Activated T-cell treated with anti-CD3 and anti-CD28 coated beads, Interleukin-2, amount 50 U/mL, for 48 hours (primary cell): Measurements from ENCODE around the gene GRIFIN.
A peak's percentile ranks its signal among the peaks of the same experiment; 100 is the strongest.

Source experiments
- DNase-seq, 2 experiments: peaks; one replicate each; pipeline ENCODE4 v3.0.0-alpha.2; 2020

The GRIFIN gene

GRCh38 chr7:2476298-2476697 is at the start of gene GRIFIN:
Gene GRIFIN, minus strand, starts transcription at chr7:2476398. Its CDS starts 15 bp downstream, at chr7:2476383.
- no peak for DNase-seq

- no peak for DNase-seq
Observed at GRCh38 chr7:2524808-2525657, 48.8 kb upstream of the GRIFIN start.

- DNase-seq, result no peak
Observed at GRCh38 chr7:2523941-2524807, 48.0 kb upstream of the GRIFIN start.

GRCh38 chr7:2523461-2523936 is 47.3 kb upstream of the GRIFIN start:
- no peak for DNase-seq

- peak; percentile 51 to 58 for DNase-seq
Observed at GRCh38 chr7:2522780-2523433, 46.7 kb upstream of the GRIFIN start.

DNA sequence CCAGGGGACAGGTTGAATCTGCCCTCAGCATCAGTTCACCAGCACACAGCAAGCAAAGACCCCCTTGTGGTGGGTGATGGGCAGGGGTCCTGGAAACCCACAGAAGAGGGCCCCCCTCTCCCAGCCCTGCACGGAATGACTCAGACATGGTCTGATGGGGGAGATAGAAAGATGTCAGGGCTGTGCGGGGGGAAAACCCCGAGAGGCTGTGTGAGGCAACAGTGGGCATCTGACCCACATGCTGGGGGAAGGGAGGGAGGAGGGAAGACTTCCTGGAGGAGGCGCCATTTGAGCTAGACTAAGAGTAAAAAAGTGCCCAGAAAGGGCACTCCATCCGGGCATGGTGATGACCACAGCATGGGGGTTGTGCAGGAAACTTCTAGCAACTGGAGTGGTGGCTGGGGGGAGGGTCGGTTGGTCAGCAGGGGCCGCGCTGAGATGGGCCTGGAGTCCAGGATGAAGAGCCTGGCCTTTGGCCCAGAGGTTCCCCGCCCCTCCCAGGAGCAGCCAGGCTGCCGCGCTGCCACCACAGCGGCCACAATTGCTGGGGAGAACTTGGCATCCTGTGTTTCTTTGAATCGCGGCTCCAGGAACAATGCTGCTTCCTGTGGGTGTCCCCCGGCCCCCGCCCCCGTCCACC is 45.9 kb upstream of the GRIFIN start:
- DNase-seq, result peak; percentile 81 to 83

DNA sequence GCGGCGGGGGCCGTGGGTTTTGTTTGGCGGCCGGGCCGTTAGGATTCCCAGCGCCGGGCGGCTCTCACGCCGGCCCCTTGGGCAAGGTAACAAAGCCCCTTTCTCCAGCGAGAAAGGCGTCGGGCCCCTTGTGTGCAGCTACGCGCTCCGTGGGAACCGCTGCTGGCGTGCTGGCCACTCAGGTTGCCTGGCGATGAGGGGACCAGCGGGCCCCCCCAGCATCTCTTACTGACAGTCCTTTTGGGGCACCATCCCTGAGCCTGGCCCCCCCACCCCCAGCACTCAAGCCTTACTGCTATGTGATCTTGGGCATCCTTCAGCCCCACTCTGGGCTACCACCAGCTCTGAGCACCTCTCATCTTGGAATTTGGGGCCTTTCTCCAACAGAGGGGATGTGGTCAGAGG is 45.1 kb upstream of the GRIFIN start:
- no peak for DNase-seq

- DNase-seq, result peak in 1 of 2 experiments; percentile 50
Observed at GRCh38 chr7:2520761-2521290, 44.6 kb upstream of the GRIFIN start.

DNA sequence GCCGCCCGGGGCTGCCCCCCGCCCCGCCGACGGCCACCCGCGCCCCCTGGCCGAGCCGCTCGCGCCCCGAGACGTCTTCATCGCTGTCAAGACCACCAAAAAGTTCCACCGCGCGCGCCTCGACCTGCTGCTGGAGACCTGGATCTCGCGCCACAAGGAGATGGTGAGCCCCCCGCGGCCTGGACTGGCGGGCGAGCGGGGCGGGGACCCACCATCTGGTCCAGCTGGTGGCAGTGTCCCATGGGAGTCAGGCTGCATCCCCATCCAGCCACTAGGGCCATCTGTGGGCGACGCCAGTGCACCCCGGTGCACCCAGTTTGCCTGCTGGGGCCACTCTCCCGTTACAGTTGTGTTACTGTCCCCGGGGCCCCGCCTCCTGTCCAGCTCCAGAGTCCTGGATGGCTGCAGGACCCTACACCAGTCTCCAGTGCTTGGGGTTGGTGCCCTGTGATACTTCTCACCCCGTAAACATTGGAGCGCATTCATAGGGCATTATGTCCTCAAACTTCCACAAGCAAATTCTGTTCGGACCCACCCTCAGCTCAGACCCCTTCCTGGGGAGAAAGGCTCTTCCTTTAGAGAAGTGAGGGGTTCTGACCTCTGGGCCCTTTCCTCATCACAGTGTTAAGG is 44.0 kb upstream of the GRIFIN start:
- peak; percentile 55 to 62 for DNase-seq

DNA sequence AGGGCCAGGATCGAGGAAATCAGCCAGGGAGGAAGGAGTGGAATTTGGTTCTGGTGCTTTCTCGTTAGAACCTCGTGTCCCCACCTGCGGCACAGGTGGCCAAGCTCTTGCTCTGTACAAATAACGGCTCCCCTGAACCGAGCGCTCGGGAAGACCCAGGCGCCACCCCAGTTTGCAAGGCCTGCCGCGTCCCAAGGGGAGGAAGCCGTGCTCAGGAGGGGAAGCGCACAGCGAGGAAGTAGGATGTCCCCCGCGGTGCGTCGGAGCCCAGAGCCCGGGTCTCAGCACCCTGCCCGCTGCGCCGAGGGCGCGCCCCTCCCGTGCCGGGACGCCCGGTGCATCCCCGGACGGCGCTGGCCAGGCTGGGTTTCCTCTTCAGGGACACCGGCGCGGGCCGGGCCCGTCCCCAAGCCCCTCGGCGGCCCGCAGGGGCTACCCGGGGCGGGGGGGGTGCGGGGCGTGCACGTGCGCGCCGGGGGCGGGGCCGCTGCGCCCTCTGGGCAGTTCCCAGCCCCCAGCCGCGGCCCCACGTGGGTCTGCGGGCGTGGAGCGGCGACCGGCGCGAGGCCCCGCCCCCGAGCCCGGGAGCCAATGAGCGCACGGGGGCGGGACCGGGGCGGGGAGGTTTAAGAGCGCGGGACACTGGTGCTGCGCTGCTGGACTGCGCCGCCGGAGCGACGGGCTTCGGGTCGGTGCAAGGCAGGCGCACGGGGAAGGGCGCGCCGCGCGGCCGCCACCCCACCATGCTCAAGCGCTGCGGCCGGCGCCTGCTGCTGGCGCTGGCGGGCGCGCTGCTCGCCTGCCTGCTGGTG is 43.1 kb upstream of the GRIFIN start, which contains the start of gene LFNG:
TSS of gene LFNG (plus strand) at position 656 of the 812 bp plus-strand sequence. CDS start at position 744, 88 bp downstream.
- peak; percentile 87 to 89 for DNase-seq

GRCh38 chr7:2518737-2519118 is 42.5 kb upstream of the GRIFIN start:
- DNase-seq, result no peak

- no peak for DNase-seq
Observed at GRCh38 chr7:2517678-2518507, 41.7 kb upstream of the GRIFIN start.

GRCh38 chr7:2517026-2517425 is 40.8 kb upstream of the GRIFIN start:
- no peak for DNase-seq

DNA sequence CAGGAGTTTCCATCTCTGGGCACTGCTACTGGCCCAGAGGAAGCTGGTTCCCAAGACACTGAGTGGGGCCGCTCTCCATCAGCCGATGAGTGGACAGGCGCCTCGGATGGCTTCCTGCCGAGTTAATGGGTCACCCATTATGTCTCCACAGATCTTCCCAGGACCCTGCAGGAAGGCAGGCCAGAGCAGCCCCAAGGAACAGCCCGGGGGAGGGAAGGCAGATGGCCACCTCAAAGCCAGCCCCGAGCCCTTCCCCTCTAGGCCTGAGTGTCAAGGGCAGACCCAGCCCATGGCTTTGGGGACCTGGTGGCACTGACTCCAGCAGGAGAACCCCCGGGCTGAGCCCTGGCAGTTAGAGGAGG is 40.0 kb upstream of the GRIFIN start:
- DNase-seq, result no peak

DNA sequence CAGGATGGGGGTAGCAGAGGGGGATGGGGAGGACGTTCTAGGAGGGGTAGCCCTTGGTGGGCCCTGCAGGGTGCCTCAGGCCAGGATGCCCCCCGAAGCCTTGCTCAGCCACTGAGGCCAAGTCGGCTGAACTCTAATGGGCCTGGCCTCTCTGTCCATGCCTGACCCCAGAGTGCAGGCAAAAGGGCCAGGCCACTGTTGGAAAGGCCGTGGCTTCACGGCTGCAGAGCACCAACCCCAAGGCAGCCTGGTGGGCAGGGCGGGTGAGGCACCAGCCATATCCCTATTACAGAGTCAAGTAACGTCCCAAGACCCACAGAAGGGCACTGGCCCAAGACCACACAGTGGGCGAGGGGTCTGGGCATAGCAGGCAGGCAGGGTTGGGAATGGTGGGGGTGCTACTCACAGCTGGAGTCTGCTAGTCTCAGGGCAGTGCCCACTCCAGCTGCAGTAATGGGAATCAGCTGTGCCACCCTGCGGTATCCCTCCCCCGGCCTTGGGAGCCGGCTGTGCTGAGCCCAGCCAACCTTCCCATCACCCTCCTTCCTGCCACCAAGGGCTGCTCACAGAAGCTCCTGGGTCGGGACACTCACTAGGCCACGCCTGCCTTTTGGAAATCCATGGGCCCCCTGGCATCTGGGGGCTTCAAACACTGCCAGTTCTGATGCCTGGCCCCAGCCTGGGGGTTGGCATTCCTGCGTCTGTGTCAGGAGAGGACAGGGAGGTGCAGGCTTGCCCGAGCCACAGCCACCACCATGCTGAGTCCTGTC is 39.4 kb upstream of the GRIFIN start:
- no peak for DNase-seq

GRCh38 chr7:2514473-2515423 is 38.5 kb upstream of the GRIFIN start:
- DNase-seq, result no peak

DNA sequence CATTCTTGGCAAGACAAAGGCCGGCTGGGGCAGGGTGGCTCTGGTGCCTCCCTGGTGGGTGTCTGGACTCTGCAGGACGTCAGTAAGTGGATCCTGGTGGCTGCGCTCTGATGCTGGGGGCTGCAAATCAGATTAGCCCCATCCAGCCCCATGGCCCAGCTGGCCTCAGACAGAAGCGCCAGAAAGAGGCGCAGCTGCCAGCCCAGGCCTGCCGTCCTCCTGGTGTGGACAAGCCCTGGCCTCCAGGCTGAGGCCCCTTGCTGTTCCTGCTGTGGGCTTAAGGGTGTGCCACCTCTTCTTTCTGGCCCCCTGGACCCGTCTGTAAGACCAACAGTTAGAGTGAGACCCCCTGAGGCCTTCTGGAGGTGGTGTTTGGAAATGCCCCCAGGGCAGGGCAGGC is 37.5 kb upstream of the GRIFIN start:
- DNase-seq, result no peak

DNA sequence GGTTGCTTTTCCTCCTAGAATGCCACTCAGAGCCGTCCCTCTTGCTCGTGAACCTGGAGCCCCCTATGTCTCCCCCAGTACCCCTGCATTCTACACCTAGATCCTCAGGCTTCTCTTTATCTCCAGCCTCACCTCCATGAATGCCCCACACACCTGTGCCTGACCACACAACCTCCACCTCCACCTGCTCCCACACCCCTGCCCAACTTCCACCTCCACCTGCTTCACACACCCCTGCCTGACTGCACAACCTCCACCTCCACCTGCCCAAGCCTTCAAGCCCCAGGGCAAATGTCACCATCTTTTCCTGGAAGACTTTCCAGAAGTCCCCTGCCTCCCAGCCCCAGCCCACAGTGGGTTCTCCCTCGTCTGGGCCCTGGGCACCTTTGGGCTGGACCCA is 36.5 kb upstream of the GRIFIN start:
- DNase-seq, result no peak
